ENCODE measurements around the gene CELF1.

DNA sequence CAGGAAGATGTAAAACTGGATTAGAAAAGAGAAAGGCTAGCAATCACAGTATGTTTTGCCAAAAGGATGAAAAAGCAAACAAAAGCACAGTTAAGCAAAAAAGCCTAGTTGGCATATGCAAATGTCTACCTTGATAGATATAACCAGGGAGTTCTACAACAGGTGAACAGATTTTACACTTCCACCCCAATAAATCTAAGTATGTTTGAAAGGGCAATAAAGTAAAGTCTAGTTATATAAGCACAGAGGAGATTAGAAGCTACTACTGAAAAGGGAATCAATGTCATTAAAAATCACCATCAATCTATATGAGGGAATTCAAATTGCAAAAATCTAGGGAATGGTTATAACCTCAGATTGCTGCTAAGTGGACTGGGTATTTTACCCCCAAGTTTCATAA, 49.7 kb downstream of the CELF1 start:
- TF ChIP-seq, protein P1, sequence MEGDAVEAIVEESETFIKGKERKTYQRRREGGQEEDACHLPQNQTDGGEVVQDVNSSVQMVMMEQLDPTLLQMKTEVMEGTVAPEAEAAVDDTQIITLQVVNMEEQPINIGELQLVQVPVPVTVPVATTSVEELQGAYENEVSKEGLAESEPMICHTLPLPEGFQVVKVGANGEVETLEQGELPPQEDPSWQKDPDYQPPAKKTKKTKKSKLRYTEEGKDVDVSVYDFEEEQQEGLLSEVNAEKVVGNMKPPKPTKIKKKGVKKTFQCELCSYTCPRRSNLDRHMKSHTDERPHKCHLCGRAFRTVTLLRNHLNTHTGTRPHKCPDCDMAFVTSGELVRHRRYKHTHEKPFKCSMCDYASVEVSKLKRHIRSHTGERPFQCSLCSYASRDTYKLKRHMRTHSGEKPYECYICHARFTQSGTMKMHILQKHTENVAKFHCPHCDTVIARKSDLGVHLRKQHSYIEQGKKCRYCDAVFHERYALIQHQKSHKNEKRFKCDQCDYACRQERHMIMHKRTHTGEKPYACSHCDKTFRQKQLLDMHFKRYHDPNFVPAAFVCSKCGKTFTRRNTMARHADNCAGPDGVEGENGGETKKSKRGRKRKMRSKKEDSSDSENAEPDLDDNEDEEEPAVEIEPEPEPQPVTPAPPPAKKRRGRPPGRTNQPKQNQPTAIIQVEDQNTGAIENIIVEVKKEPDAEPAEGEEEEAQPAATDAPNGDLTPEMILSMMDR (IDR thresholded peaks at IDR 0.05; ENCODE audit: low read length): no peak
- TF ChIP-seq EZH2 (IDR thresholded peaks at IDR 0.05; ENCODE audit: borderline replicate concordance, low read length): no peak
